Left ventricle myocardium inferior (tissue), 1 donor: Measurements from ENCODE around the gene KIF2A. TPM values are rescaled to one million over a fixed set of nuclear protein-coding genes. Genes with fewer than 3 reads are reported as not detected.

Experiments used
- DNase-seq: peaks from one replicate; pipeline ENCODE4 v3.0.0-alpha.2; 2020
- H3K27ac ChIP-seq: fragments of 200-600 bp; replicated peaks from 2 replicates; pipeline ENCODE4 v1.8.0; 2021
- H3K27me3 ChIP-seq: fragments of 200-600 bp; 2 replicates; pipeline ENCODE4 v1.8.0; 2021; ENCODE audit warnings: low read depth
- H3K36me3 ChIP-seq: fragments of 200-600 bp; 2 replicates; pipeline ENCODE4 v1.8.0; 2021
- H3K4me1 ChIP-seq: fragments of 200-600 bp; 2 replicates; pipeline ENCODE4 v1.8.0; 2021
- H3K4me3 ChIP-seq: fragments of 200-600 bp; 2 replicates; pipeline ENCODE4 v1.8.0; 2021; ENCODE audit warnings: mild to moderate bottlenecking, moderate library complexity
- H3K9me3 ChIP-seq: fragments of 200-600 bp; replicated peaks from 2 replicates; pipeline ENCODE4 v1.8.0; 2021
- CTCF ChIP-seq: fragments of 200-600 bp; IDR thresholded peaks from 2 replicates; pipeline ENCODE4 v1.8.0; 2021; ENCODE audit warnings: antibody characterized with exemption, mild to moderate bottlenecking, borderline replicate concordance
- intact Hi-C: fragments of 100-400 bp; cut with micrococcal nuclease; formaldehyde crosslinking; loops from one replicate; pipeline ENCODE4 v1.11.0; 2022
- total RNA-seq: library from RNA; stranded (reverse); fragmentation: NEBNext Ultra II Directional; extraction: Animal tissue kit (Norgen Biotek cat#: 25700); gene quantifications from one replicate; pipeline ENCODE4 v1.2.1, GENCODE V29; 2021
- donor health status: DM: no; HTN: yes; CAD: no; lungs with severe emphysema.

Gene KIF2A
- total RNA-seq, 1 donor from 2014 or later = 9.7 TPM

- intact Hi-C loops = no loop called here
- no peaks in the 10 kb centered on the region for H3K27me3 ChIP-seq
- H3K4me3 ChIP-seq = no peak overlapping the region
- no peak for DNase-seq
- no peaks in the 10 kb centered on the region for H3K4me1 ChIP-seq
- no peak overlapping the region for H3K27ac ChIP-seq
- no peaks in the 10 kb centered on the region for H3K36me3 ChIP-seq
- H3K9me3 ChIP-seq = peaks cover 6% of the 10 kb centered on the region
- no peak for TF ChIP-seq CTCF
Observed at GRCh38 chr5:62283861-62284260, 22.1 kb upstream of the KIF2A start.

- no peak overlapping the region for H3K27ac ChIP-seq
- no peak for DNase-seq
- no peaks in the 10 kb centered on the region for H3K36me3 ChIP-seq
- TF ChIP-seq CTCF = no peak
- intact Hi-C loops = no loop called here
- no peak overlapping the region for H3K4me3 ChIP-seq
- H3K4me1 ChIP-seq = no peaks in the 10 kb centered on the region
- H3K9me3 ChIP-seq = peaks cover 6% of the 10 kb centered on the region
- no peaks in the 10 kb centered on the region for H3K27me3 ChIP-seq
Observed at GRCh38 chr5:62284946-62285891, 20.8 kb upstream of the KIF2A start.

- no peaks in the 10 kb centered on the region for H3K27me3 ChIP-seq
- no peaks in the 10 kb centered on the region for H3K36me3 ChIP-seq
- H3K27ac ChIP-seq = no peak overlapping the region
- peaks cover 6% of the 10 kb centered on the region for H3K9me3 ChIP-seq
- no peak overlapping the region for H3K4me3 ChIP-seq
- no peaks in the 10 kb centered on the region for H3K4me1 ChIP-seq
- intact Hi-C loops = no loop called here
- no peak for TF ChIP-seq CTCF
- DNase-seq = no peak
Observed at GRCh38 chr5:62286834-62287233, 19.2 kb upstream of the KIF2A start.

GRCh38 chr5:62287237-62287636 is 18.8 kb upstream of the KIF2A start:
- Histone ChIP-seq H3K4me3 (no peak overlapping the region), H3K36me3 (no peaks in the 10 kb centered on the region), H3K27me3 (no peaks in the 10 kb centered on the region), H3K4me1 (no peaks in the 10 kb centered on the region), H3K27ac (no peak overlapping the region), H3K9me3 (peaks cover 6% of the 10 kb centered on the region)
- no peak for TF ChIP-seq CTCF
- DNase-seq = no peak
- intact Hi-C loops = no loop called here

GRCh38 chr5:62288118-62288517 is 17.9 kb upstream of the KIF2A start:
- TF ChIP-seq CTCF = no peak
- Histone ChIP-seq H3K27me3 (no peaks in the 10 kb centered on the region), H3K4me3 (no peak overlapping the region), H3K4me1 (no peaks in the 10 kb centered on the region), H3K27ac (no peak overlapping the region), H3K9me3 (peaks cover 6% of the 10 kb centered on the region), H3K36me3 (no peaks in the 10 kb centered on the region)
- no peak for DNase-seq
- intact Hi-C loops = no loop called here
